GM21737 (cell line): ENCODE results near the gene MRPS15.
A peak's percentile ranks its signal among the peaks of the same experiment; 100 is the strongest.

Experiments used
- ATAC-seq: cut with Tn5 transposase; IDR thresholded peaks from one replicate; pipeline ENCODE4 v1.9.1; 2021; ENCODE audit warnings: mild to moderate bottlenecking, moderate library complexity; ENCODE audit not compliant: unreplicated experiment

MRPS15 gene

DNA sequence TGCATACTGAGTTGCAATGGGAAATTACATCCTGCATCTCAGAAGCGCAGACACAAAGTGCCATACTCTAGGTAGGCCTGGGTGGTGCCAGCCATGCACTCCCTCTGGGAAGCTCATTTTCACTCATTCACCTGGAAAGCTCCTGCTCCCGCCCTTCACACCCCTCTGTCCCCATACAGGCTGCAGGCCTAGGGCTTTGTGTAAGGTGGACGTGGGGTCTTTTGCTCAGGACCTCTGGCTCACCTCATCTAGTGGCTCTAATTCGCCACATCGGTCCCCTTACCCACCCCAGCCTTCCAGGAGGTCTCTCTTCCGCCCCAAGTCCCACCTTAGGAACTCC lies 751 bp downstream of the MRPS15 start:
- ATAC-seq, result no peak

DNA sequence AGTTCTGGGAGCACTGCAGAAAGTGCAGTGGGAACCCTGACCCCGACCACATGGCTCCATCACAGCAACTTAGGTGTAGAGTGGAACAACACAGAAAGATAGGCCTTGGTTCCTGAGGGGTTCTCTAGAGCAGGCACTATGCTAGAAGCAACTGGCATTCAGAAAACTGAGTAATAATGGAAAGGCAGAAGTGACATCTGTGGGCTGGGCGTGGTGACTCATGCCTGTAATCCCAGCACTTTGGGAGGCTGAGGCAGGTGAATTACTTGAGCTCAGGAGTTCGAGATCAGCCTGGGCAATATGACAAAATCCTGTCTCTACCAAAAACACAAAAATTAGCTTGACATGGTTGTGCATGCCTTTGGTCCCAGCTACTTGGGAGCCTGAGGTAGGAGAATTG lies 5.3 kb downstream of the MRPS15 start:
- no peak for ATAC-seq

DNA sequence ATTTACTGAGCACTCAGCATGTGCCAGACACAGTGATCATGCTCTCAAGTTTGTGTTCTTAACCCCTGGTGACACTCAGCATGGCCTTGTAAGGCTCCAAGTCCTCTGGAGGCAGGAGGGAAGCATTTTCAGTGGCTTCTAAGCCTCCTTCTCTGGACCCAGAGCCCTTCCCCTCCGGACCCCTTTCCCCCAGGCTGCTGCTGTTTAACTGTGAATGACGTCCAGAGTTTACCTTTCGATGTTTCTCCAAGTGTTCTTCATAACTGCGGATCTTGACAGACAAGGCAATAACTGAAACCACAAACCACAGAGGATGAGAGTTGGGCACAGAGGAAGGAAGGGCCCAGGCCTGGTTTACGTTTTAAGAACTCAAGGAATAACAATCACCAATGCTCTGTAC lies 6.5 kb downstream of the MRPS15 start:
- no peak for ATAC-seq

DNA sequence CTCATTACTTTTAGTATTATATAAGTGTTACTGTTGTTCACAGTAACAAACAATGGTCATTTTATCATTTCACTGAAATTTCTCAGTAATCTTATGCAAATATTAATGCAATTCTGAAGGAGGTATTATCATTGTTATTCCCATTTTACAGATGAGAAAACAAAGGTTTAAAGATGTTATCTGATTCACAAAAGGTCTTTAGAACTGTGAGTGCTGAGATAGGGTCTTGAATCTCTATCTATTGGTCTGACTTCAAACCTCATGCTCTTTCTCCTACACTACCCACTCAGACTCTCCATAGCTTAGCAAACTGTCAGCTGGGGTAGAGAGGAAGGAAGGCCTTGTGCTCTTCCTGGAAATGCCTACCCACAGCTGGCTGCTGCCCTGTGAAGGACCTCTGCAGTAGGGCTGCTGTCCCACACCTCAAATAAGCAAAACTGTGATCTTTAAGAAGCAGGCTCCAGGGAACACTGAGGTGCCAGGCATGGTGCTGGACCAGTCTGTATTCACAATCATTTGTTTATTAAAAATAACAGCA lies 7.7 kb downstream of the MRPS15 start:
- no peak for ATAC-seq

DNA sequence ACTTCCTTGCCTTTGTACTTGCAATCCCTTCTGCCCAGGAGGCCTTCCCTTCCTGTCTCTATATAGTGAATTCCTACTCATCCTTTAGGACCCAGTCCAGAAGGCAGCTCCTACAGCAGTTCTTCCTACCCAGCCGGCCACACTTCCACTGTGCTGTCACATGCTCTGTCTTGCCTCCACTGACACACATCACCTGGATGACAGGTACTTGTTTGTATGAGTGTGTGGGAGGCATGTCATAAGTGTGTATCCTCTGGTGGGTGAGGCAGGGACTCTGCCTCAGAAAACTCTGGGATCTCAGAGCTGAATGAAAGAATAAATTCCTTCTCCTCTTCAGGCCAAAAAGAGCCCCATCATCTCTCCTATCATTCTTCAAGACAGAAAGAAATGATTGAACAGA lies 8.8 kb downstream of the MRPS15 start:
- ATAC-seq, result no peak

DNA sequence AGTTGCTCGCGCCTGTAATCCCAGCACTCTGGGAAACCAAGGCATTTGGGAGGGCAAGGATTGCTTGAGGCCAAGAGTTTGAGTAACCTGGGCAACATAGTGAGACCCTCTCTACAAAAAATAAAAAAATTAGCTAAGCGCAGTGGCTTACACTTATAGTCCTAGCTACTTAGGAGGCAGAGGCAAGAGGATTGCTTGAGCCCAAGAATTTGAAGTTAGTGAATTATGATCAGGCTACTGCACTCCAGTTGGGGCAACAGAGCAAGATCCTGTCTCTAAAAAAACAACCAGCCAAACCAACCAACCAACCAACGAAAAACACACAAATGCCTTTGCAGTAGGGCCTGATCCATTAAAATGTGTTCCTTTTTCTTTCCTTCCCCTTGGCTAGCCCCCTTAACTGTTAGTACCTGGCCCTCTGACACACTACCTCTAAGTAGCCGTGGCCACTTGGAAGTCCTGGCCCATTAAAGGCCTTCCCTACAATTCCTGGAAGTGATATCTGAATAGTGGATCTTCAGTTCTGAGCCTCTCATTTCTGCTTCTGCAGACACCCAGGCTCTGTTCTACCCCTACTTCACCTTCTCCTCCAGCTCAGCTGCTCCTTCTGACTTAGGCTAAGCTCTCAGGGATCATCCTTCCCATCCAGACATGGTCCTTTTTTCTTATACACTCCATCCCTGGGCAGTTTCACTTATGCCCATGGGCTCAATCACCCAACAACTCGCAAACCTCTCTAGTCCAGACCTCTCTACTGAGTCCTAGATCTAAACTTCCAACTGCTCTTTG lies 10.4 kb downstream of the MRPS15 start:
- no peak for ATAC-seq

DNA sequence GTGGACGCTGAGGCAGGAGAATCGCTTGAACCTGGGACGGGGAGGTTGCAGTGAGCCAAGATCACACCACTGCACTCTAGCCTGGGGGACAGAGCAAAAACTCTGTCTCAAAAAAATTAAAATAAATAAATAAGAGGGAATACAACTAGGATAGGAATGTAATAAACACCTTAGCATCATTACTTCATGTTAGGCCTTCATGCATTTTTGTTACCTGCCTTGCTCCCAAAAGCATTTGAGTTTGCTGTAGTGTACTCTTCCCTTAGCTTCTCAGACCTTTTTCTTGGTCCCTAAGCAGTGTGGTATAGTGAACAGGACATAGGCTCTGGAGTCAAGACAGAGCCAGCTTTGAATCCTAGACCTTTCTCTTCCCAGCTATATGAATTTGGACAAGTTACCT lies 11.1 kb downstream of the MRPS15 start:
- ATAC-seq, result no peak

DNA sequence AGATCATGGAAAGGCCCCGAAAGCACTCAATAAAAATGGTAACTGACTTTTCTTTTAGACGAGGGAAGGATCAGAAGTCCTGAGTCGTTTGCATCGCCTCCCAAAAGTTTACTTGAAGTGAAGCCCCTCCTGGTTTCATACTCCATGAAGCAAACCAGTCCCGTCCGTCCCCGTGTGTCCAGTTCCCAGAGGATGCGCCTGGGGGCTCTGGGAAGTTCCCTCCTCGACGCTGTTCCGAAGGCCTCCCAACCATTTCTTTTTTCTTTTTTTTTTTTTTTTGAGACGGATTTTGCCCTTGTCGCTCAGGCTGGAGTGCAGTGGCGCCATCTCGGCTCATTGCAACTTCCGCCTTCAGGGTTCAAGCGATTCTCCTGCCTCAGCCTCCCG lies 13.3 kb downstream of the MRPS15 start:
- ATAC-seq, result no peak

DNA sequence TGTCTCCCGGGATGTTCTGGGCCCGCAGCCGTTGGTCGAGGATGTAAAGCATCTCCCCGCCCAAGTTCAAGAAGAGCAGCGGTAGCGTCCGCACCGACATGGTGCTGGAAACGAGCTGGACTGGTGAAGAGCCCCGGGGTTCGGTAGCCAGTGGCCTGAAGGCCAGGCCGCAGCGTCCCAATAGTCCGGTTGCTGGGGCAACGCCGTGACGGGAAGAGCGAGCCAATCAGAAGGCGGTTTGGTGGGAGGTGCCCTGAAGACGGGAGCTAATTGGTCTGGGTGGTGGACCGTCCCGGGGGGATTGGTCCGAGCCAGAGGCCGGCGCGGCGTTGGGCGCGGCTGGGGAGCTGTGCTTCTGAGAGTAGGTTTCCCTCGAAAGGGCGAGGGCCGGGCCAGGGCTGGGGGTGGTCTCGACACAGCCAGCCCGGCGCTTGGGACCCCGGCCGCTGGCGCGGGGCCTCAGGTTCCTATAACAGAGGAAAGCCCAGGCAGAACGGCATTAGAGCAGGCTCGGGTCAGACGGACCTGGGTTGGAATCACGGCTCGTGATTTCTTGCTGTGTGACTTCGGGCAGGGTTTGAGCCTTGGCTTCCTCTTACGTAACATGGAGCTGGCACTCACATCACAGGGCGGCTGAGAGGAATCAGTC lies 13.8 kb downstream of the MRPS15 start, which contains the start of gene OSCP1:
Gene OSCP1 (minus strand): TSS at position 182 of the 649 bp plus-strand sequence. CDS start 82 bp downstream, at position 100.
- peak; percentile 95 for ATAC-seq

DNA sequence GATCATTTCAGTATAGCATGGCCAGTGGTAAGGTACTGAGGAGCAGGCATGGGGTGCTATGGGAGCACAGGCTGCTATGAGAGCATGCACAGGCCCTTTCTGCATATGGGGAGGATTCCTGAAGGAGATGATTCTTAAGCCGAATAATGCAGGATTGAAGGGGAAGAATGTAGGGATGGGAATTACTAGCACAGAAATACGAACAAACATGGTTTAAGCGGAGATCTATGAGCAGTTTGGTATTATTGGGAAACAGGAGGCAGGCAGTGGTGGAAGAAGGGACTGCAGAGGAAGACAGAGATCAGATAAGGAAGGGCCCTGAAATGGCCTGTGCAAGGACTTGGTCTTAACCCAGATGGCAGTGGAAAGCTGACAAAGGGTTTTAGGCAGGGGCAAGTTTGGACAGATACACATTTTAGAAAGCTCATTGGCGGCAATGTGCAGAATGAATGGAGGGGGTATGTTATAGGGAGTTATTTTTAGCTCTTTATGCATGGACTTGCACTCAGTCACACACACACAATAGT lies 15.6 kb downstream of the MRPS15 start:
- ATAC-seq, result no peak

DNA sequence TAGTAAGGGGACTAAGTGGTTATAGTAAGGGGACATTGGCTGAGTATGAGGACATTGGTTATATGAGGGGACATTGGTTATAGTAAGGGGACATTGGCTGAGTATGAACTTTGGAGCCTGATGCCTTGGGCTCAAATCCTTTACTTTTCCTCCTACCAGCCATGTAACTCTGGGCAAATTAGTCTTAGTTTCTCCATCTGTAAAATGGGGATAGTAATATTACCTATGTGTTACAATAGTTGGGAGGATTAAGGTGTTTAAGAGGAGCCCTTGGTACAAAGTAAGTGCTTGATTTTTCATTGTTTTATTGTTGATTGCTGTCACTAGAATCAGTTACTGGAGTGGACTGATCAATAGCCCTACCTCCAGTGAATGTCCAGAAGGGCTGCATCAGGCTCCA lies 16.7 kb downstream of the MRPS15 start:
- no peak for ATAC-seq

DNA sequence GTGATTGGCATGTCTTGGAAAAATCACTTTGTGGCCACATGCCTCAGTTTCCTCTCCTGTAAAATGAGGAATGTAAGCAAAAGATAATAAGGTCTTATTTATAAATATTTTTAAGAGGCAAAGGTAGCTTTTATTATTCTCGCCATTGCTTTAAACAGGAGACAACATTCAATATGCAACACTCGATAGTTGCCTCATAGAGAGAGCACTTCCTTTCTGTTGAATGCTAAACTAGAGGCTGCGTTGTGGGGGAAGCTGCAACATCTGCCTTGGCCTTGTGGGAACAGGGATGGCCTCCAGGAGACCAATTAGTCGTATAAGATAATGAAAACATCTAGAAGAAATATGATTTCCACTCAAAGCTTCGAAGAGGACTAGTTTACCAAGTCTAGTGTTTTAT lies 17.4 kb downstream of the MRPS15 start:
- ATAC-seq, result no peak

DNA sequence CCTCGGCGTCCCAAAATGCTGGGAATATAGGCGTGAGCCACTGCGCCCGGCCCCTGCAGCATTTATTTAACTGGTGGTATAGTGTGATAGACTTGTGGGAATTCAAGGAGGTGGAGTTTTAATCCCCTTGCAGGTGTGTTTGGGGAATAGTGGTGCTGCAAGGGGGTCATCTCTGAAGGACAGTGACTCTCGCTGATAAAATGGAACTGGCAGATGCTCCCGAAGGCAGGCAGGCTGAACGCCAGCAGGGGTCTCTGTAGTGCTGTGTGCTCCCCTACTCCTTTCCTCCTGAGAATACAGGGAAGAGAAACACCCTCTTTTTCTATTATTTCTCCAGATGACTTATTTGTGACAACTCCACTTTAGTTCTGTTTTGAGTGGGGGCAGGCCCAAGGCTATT lies 17.9 kb downstream of the MRPS15 start:
- no peak for ATAC-seq

DNA sequence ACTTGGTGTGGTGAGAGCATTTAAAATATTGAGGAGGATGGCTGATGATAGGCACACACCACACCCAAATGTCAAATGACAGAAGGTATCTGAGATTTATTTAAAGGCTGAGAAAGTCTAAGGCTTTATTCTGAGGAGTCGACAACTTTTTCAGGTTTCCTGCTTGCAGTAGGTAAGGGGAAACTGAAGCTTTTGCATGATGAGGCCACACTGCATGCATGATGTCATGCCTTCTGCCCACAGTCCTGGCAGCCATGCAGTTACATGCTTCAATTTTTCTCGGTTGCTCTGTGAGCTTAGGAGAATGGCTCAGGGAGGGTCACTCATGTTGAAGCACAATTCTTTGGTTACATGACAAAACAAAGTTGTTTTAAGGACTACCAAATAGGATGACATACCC lies 20.9 kb downstream of the MRPS15 start:
- no peak for ATAC-seq

DNA sequence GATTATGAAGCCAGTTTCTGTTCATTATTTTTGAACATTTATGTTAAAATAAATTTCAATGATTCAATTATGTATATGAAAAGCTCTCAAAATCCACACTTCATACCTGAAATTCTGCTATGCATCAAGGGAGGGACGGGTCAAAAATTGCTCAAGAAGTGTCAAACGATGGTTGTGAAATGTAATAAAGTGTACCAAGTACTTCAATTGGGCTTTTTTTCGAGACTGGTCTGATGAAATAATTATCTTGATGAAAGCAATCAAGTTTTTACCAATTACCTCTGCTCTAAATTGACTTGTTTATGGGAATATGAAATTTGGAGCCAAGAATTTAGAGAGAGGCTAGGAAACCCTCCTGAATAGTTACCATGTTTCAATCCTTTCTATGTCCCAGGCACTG lies 21.8 kb downstream of the MRPS15 start:
- ATAC-seq, result no peak

DNA sequence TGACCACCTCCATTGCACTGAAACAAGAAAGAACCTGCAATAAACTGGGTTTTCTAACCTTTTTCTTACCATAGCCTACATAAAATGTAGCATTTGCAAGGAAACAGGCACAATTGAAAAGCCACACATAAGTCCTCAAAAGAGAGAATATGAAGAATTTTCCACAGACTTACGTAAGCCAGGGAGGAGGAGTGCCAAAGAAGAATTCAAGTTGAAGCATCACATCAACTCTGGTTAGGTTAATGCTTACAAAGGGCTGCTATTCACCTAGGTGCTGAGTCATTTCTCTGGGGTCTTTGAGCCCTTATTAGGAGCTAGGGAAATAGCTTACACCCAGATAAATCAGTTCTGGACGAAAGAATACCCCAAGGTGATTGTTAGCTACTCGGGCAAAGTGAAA lies 23.5 kb downstream of the MRPS15 start:
- no peak for ATAC-seq

DNA sequence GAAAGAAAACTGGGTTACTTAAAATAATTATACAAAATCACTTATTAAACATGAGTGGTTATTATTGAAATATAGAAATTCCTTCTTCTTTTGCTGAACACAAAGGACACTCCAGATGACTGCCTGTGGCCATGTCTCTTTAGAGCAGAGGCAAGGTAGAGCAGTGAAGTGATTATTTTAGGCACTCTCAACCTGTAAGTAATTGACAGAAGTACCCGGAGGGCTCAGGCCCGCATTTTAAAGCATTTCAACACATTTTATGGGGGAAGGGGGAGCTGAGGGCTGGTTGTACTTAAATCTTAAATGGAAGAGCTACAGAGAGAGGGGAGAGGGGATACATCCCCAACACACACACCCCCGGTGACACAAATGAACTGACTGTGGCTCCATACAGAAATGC lies 24.1 kb downstream of the MRPS15 start:
- ATAC-seq, result no peak

DNA sequence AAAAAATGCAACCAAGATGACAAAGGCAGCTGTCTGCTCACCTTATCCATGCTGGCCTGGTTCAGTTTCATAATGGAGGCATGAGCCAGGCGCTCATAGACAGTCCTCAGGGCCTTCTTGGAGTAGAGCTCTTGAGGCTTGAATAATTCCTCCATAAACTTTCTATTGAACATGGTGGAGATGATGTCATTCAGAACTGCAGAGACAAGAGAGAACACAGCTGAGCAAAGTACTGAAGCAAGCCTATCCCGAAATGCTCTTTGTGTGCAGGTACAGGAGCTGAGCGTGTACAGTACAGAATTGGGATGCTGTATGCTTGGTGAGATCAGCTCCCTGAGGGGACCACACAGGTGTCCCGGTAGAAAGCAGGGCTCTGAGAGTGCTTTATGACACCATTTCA lies 25.5 kb downstream of the MRPS15 start:
- no peak for ATAC-seq

DNA sequence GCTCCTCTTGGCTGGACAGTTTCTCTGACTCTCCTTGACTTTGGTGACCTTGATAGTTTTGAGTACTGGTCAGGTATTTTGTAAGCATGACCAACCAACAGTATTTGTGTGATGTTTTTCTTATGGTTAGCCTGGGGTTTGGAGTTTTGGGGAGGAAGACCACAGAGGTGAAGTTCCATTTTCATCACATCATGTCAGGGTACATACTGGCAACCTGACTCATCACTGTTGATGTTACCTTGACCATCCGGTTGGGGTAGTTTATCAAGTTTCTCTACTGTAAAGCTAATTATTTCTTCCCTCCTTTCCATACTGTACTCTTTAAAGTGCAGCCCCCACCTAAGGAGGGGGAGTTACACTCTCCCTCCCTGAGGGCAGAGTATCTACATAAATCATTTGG lies 27.4 kb downstream of the MRPS15 start:
- ATAC-seq, result no peak

DNA sequence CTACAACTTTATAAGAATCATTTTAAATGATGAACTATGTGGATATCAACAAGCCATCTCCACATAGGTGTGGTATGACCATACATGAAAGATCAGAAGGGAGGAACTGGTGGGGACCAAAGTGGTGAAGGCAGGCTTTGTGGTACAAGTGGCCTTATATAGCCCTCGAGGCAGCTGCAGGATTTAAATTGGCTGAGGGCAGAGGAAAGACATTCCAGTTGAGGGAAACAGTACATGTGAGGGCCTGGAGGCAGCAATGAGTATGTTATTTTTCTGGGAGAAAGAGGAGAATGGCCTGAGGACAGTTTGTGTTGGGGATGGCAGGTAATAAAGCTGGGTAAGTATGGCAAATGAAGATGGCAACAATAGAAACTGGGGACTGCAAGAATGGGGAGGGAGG lies 31.1 kb downstream of the MRPS15 start:
- no peak for ATAC-seq

DNA sequence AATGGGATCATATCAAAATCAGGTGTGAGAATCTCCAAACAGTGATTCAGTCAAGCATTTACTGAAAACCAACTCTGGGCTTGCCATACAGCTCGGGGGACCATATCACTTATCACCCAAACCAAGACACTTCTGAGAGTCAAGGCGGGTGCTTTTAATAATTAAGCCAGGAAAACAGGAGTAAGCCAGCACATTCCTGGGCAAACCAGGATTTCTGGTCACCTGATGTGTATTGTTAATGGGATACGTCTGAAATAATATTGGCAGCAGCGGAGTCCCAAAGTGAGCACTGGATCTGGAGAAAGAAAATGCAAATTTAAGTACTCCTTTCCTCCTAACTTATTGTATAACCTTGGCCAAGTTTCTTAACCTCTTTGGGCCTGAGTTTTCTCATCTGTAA lies 31.6 kb downstream of the MRPS15 start:
- no peak for ATAC-seq

DNA sequence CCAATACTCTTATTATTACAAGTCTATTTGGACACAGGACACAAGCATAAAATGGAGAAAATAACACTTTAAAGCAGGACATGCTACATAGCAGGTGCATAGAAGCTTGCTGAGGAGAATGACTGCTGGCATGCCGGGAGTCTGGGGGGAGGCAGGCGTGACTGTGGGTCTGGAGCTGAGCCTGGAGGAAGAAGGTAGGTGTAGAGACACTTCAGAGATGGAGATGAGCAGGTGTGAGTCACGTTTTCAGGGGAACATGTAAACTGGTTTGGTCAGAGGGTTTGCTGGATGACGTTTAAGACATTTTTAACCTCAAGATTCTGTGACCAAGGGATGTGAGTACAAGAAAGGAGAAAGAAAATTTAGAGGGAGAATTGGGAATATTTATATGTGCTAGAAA lies 38.4 kb downstream of the MRPS15 start:
- no peak for ATAC-seq
